Panc1 (cell line): ENCODE results near the gene PACSIN3. TPM values are rescaled to one million over a fixed set of nuclear protein-coding genes. Genes with fewer than 3 reads are reported as not detected.

Experiments
- ATAC-seq: fragments of 200-7000 bp; cut with Tn5 transposase; 2 replicates; pipeline ENCODE4 v1.9.1; 2020; ENCODE audit warnings: mild to moderate bottlenecking, moderate library complexity
- BruUV-seq: library from RNA; stranded (reverse); fragments of 400-500 nt; replicated peaks from 2 replicates; lab custom pipeline; 2021; lab: Mats Ljungman, UMichigan
- CTCF ChIA-PET: fragments of 300-600 bp; sonication (Branson Sonifier 250); formaldehyde crosslinking; loops from one replicate; lab custom pipeline; 2022; ENCODE audit warnings: antibody characterized with exemption; lab: Charles Lee
- POLR2A ChIA-PET: fragments of 300-600 bp; sonication (Branson Sonifier 250); formaldehyde crosslinking; loops from one replicate; lab custom pipeline; 2022; ENCODE audit warnings: antibody characterized with exemption; lab: Charles Lee
- DNase-seq: peaks from one replicate; pipeline ENCODE4 v3.0.0-alpha.2; 2010; ENCODE audit warnings: low read depth, low spot score
- H3K27ac ChIP-seq: 2 replicates; pipeline ENCODE4 v1.5.1; 2011; ENCODE audit warnings: mild to moderate bottlenecking, low read length, inconsistent platforms
- H3K27me3 ChIP-seq: fragments of 200-500 bp; sonication (Bioruptor generic); 2 replicates; pipeline ENCODE4 v1.6.0; 2014; ENCODE audit warnings: low read length, inconsistent platforms; ENCODE audit not compliant: control insufficient read depth, insufficient read depth
- H3K36me3 ChIP-seq: fragments of 200-500 bp; sonication (Bioruptor generic); 2 replicates; pipeline ENCODE4 v1.5.1; 2014; ENCODE audit warnings: inconsistent platforms, mild to moderate bottlenecking, low read length, moderate library complexity; ENCODE audit not compliant: control insufficient read depth, insufficient read depth
- H3K4me1 ChIP-seq: 2 replicates; pipeline ENCODE4 v1.5.1; 2011; ENCODE audit warnings: inconsistent platforms, mild to moderate bottlenecking, low read length, moderate library complexity; ENCODE audit not compliant: control insufficient read depth, insufficient read depth
- H3K4me3 ChIP-seq, 2 experiments: 2 replicates each; pipeline ENCODE4 v1.5.1; 2011 to 2012; ENCODE audit warnings: low read depth in 2 of 2, low read length in 2 of 2, mild to moderate bottlenecking in 2 of 2, inconsistent platforms in 1 of 2, moderate library complexity in 1 of 2
- H3K9me3 ChIP-seq: fragments of 200-500 bp; sonication (Bioruptor generic); 2 replicates; pipeline ENCODE4 v1.5.1; 2014; ENCODE audit warnings: low read depth, mild to moderate bottlenecking, inconsistent platforms, low read length, moderate library complexity; ENCODE audit not compliant: control insufficient read depth, insufficient read depth
- POLR2AphosphoS5 ChIP-seq: IDR thresholded peaks from 2 replicates; pipeline ENCODE4 v1.6.1; 2012; ENCODE audit warnings: mild to moderate bottlenecking, low read depth, low read length, moderate library complexity
- SIN3A ChIP-seq: IDR thresholded peaks from 2 replicates; pipeline ENCODE4 v1.6.1; 2012; ENCODE audit warnings: low read depth, mild to moderate bottlenecking, low read length, moderate library complexity, borderline replicate concordance; ENCODE audit not compliant: insufficient read depth
- TCF7L2 ChIP-seq: IDR thresholded peaks from 2 replicates; pipeline ENCODE4 v1.6.1; 2011; ENCODE audit warnings: mild to moderate bottlenecking, low read depth, low read length, inconsistent platforms
- in situ Hi-C: cut with HindIII; loops from 2 replicates; pipeline ENCODE4 v1.10.0; 2016; ENCODE audit warnings: low sequenced_read_pairs, low pct_unique_long_range_greater_than_20kb
- intact Hi-C: fragments of 100-400 bp; cut with micrococcal nuclease; formaldehyde crosslinking; loops from one replicate; pipeline ENCODE4 v1.10.0; 2022; ENCODE audit not compliant: unreplicated experiment
- total RNA-seq: library from RNA; stranded (reverse); gene quantifications from one replicate; pipeline ENCODE4 v1.2.1, GENCODE V29; 2021; ENCODE audit not compliant: unreplicated experiment
- TF ChIP-seq, protein P1 (sequence below), 2 experiments: IDR thresholded peaks; 2 replicates each; pipeline ENCODE4 v1.6.1; 2011 to 2012; ENCODE audit warnings: low read depth in 2 of 2, control low read depth in 1 of 2, low read length in 1 of 2, mild to moderate bottlenecking in 1 of 2, moderate library complexity in 1 of 2; ENCODE audit not compliant: insufficient read depth in 1 of 2
- TF ChIP-seq, protein P2 (sequence below): fragments of 450-650 bp; IDR thresholded peaks from 2 replicates; pipeline ENCODE4 v1.5.1; 2017; ENCODE audit warnings: mild to moderate bottlenecking

Gene PACSIN3
- total RNA-seq, 1 experiment from 2014 or later, result 45.3 TPM

DNA sequence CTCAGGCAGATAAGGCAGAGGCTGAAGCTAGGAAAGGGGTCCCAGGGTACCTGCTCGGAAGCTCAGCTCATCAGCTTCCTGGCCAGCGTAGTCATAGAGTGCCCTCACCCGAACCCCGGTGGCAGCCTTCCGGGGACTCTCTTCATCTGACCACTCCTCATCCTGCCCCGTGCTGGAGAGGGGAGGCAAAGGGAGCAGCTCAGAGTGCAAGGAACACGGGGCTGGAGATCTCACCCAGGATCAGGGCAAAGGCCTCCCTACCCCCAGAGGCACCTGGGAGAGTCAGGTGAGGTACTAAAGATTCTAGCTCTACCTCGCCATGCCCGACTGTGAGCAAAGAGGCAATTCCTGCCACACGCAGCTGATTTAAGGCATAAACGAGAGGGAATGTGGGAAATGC is 7.9 kb downstream of the PACSIN3 start:
- DNase-seq (no peak), ATAC-seq (no peak)
- Histone ChIP-seq H3K4me3 (no peak overlapping the region), H3K9me3 (no peaks in the 10 kb centered on the region), H3K36me3 (peaks cover 2% of the 10 kb centered on the region), H3K4me1 (peaks cover 14% of the 10 kb centered on the region), H3K27ac (no peak overlapping the region; the same call in 1 of the 2 replicates), H3K27me3 (no peaks in the 10 kb centered on the region)
- TF ChIP-seq, protein P1, sequence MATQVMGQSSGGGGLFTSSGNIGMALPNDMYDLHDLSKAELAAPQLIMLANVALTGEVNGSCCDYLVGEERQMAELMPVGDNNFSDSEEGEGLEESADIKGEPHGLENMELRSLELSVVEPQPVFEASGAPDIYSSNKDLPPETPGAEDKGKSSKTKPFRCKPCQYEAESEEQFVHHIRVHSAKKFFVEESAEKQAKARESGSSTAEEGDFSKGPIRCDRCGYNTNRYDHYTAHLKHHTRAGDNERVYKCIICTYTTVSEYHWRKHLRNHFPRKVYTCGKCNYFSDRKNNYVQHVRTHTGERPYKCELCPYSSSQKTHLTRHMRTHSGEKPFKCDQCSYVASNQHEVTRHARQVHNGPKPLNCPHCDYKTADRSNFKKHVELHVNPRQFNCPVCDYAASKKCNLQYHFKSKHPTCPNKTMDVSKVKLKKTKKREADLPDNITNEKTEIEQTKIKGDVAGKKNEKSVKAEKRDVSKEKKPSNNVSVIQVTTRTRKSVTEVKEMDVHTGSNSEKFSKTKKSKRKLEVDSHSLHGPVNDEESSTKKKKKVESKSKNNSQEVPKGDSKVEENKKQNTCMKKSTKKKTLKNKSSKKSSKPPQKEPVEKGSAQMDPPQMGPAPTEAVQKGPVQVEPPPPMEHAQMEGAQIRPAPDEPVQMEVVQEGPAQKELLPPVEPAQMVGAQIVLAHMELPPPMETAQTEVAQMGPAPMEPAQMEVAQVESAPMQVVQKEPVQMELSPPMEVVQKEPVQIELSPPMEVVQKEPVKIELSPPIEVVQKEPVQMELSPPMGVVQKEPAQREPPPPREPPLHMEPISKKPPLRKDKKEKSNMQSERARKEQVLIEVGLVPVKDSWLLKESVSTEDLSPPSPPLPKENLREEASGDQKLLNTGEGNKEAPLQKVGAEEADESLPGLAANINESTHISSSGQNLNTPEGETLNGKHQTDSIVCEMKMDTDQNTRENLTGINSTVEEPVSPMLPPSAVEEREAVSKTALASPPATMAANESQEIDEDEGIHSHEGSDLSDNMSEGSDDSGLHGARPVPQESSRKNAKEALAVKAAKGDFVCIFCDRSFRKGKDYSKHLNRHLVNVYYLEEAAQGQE (IDR thresholded peaks at IDR 0.05; ENCODE audit: insufficient read depth in 1 of 2, low read depth in 2 of 2, low read length in 1 of 2), result no peak
- TF ChIP-seq, protein P2, sequence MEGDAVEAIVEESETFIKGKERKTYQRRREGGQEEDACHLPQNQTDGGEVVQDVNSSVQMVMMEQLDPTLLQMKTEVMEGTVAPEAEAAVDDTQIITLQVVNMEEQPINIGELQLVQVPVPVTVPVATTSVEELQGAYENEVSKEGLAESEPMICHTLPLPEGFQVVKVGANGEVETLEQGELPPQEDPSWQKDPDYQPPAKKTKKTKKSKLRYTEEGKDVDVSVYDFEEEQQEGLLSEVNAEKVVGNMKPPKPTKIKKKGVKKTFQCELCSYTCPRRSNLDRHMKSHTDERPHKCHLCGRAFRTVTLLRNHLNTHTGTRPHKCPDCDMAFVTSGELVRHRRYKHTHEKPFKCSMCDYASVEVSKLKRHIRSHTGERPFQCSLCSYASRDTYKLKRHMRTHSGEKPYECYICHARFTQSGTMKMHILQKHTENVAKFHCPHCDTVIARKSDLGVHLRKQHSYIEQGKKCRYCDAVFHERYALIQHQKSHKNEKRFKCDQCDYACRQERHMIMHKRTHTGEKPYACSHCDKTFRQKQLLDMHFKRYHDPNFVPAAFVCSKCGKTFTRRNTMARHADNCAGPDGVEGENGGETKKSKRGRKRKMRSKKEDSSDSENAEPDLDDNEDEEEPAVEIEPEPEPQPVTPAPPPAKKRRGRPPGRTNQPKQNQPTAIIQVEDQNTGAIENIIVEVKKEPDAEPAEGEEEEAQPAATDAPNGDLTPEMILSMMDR, result no peak
- TF ChIP-seq SIN3A (no peak), POLR2AphosphoS5 (no peak), TCF7L2 (no peak)
- BruUV-seq, result no TSS peak
- in situ Hi-C loops (no loop called here), intact Hi-C loops (loop anchor here (10.0 kb wide), 2 partner anchors 76 to 176 kb away; partner anchors contain the start of genes MYBPC3 and NR1H3)
- CTCF ChIA-PET, result interaction anchor here (0.5 to 1.6 kb wide), 6 partner anchors 8 to 261 kb away, joined by 3 to 5 read pairs (median 4); partner anchors contain the start of gene PACSIN3
- POLR2A ChIA-PET, result interaction anchor here (0.5 to 0.6 kb wide), 2 partner anchors 13 to 66 kb away, joined by 3 to 14 read pairs; no protein-coding TSS in a partner anchor

DNA sequence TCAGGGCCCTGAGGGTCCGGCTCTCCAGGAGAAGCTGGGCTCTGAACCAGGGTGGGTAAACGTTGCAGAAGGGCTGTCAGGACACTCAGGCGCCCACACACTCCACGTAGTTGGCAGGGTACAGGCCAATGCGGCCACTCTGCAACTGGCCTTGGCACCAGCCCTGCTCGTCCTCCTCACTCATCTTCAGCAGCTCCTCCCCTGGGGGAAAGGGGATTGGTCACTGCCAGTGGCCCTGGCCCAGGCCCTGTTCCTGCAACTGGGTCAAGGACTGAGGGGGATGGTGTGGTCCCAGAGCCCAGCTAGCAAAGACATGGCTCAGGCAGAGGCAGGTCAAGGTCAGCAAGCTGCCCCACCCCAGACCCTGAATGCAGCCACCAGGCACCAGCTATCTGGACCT is 8.4 kb downstream of the PACSIN3 start:
- Histone ChIP-seq H3K4me1 (peaks cover 14% of the 10 kb centered on the region), H3K27me3 (no peaks in the 10 kb centered on the region), H3K4me3 (no peak overlapping the region), H3K9me3 (no peaks in the 10 kb centered on the region), H3K36me3 (peaks cover 2% of the 10 kb centered on the region), H3K27ac (peak overlapping the region; percentile 93)
- in situ Hi-C loops, result no loop called here
- ChIA-PET POLR2A (interaction anchor here (0.6 kb wide), 1 partner anchor 14 kb away, joined by 14 read pairs; no protein-coding TSS in a partner anchor), CTCF (interaction anchor here (0.6 to 1.6 kb wide), 6 partner anchors 9 to 81 kb away, joined by 3 to 5 read pairs (median 4); partner anchors contain the start of gene PACSIN3)
- no TSS peak for BruUV-seq
- TF ChIP-seq, protein P2, result no peak
- TF ChIP-seq POLR2AphosphoS5, result no peak
- no peak for TF ChIP-seq TCF7L2
- no peak for TF ChIP-seq SIN3A
- TF ChIP-seq, protein P1 (IDR thresholded peaks at IDR 0.05; ENCODE audit: insufficient read depth in 1 of 2, low read depth in 2 of 2, low read length in 1 of 2), result no peak
- ATAC-seq (no peak), DNase-seq (no peak)
- intact Hi-C loops, result loop anchor here (10.0 kb wide), 2 partner anchors 77 to 177 kb away; partner anchors contain the start of genes MYBPC3 and NR1H3
